A549 (cell line): ENCODE data around the gene QRSL1.

Experiments used
- EHMT2 ChIP-seq: fragments of 200-600 bp; sonication (generic); IDR thresholded peaks from 2 replicates; pipeline ENCODE4 v1.6.1; 2016; ENCODE audit warnings: antibody characterized with exemption, low read depth, mild to moderate bottlenecking, moderate library complexity
- ESRRA ChIP-seq: fragments of 150-350 bp; IDR thresholded peaks from 2 replicates; pipeline ENCODE4 v1.6.1; 2014; ENCODE audit warnings: mild to moderate bottlenecking, low read length, borderline replicate concordance
- JUNB ChIP-seq: fragments of >200 bp; sonication (Bioruptor Twin); formaldehyde crosslinking; IDR thresholded peaks from 2 replicates; pipeline ENCODE4 v1.6.1; 2016
- NFE2L2 ChIP-seq: fragments of 150-350 bp; conservative IDR thresholded peaks from 2 replicates; pipeline ENCODE4 v1.6.1; 2014; ENCODE audit warnings: low read length
- POLR2A ChIP-seq: IDR thresholded peaks from 2 replicates; pipeline ENCODE4 v1.6.1; 2012; ENCODE audit warnings: mild to moderate bottlenecking, low read length
- RAD21 ChIP-seq, 2 experiments: fragments of >200 bp in 1 of 2; sonication (Bioruptor Twin) in 1 of 2; formaldehyde crosslinking in 1 of 2; IDR thresholded peaks in 1 of 2; conservative IDR thresholded peaks in 1 of 2; 2 replicates in 1 of 2; 3 replicates in 1 of 2; pipeline ENCODE4 v1.6.1; 2012 to 2018; ENCODE audit warnings: inconsistent platforms in 1 of 2
- TP53 ChIP-seq: fragments of 250-450 bp; sonication (Bioruptor Pico); IDR thresholded peaks from 2 replicates; pipeline ENCODE4 v1.5.0; 2021; ENCODE audit warnings: mild to moderate bottlenecking, moderate library complexity
- TF ChIP-seq, protein P1 (sequence below): fragments of >200 bp; sonication (Bioruptor Twin); formaldehyde crosslinking; IDR thresholded peaks from 3 replicates; pipeline ENCODE4 v1.5.1; 2016
- TF ChIP-seq, protein P2 (sequence below): fragments of 250-450 bp; sonication (Bioruptor Pico); IDR thresholded peaks from 2 replicates; pipeline ENCODE4 v1.5.0; 2021; ENCODE audit warnings: mild to moderate bottlenecking, moderate library complexity, borderline replicate concordance
- TF ChIP-seq, protein P3 (sequence below): fragments of 200-600 bp; sonication (generic); IDR thresholded peaks from 2 replicates; pipeline ENCODE4 v1.6.1; 2016; ENCODE audit warnings: antibody characterized with exemption, mild to moderate bottlenecking, moderate library complexity

DNA sequence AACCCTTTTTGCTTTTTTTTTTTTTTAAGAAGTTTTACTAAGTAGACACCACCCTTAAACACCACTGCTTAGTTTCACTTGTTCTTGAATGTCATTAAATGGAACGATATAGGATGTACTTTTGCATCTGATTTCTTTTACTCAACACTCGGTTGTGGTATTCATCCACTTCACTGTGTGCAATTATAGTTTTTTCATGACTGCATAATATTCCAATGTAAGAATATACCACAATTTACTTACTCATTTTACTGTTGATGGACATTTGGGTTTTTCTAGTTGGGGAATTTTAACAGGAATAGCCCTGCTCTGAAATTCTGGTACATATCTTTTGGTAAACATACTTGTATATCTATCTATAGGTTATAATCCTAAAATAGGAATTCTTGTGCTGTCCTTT, 29.9 kb upstream of the QRSL1 start:
- TF ChIP-seq, protein P1, sequence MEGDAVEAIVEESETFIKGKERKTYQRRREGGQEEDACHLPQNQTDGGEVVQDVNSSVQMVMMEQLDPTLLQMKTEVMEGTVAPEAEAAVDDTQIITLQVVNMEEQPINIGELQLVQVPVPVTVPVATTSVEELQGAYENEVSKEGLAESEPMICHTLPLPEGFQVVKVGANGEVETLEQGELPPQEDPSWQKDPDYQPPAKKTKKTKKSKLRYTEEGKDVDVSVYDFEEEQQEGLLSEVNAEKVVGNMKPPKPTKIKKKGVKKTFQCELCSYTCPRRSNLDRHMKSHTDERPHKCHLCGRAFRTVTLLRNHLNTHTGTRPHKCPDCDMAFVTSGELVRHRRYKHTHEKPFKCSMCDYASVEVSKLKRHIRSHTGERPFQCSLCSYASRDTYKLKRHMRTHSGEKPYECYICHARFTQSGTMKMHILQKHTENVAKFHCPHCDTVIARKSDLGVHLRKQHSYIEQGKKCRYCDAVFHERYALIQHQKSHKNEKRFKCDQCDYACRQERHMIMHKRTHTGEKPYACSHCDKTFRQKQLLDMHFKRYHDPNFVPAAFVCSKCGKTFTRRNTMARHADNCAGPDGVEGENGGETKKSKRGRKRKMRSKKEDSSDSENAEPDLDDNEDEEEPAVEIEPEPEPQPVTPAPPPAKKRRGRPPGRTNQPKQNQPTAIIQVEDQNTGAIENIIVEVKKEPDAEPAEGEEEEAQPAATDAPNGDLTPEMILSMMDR = no peak
- TF ChIP-seq, protein P2, sequence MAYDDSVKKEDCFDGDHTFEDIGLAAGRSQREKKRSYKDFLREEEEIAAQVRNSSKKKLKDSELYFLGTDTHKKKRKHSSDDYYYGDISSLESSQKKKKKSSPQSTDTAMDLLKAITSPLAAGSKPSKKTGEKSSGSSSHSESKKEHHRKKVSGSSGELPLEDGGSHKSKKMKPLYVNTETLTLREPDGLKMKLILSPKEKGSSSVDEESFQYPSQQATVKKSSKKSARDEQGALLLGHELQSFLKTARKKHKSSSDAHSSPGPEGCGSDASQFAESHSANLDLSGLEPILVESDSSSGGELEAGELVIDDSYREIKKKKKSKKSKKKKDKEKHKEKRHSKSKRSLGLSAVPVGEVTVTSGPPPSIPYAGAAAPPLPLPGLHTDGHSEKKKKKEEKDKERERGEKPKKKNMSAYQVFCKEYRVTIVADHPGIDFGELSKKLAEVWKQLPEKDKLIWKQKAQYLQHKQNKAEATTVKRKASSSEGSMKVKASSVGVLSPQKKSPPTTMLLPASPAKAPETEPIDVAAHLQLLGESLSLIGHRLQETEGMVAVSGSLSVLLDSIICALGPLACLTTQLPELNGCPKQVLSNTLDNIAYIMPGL (CRISPR knock-in tag) = no peak
- TF ChIP-seq TP53 = no peak
- TF ChIP-seq NFE2L2 = no peak
- TF ChIP-seq POLR2A = no peak
- no peak for TF ChIP-seq JUNB
- TF ChIP-seq EHMT2 = no peak
- no peak for TF ChIP-seq RAD21 (conservative IDR thresholded peaks at IDR 0.05 in 1 of 2, IDR thresholded peaks at IDR 0.05 in 1 of 2)
- no peak for TF ChIP-seq ESRRA
- TF ChIP-seq, protein P3, sequence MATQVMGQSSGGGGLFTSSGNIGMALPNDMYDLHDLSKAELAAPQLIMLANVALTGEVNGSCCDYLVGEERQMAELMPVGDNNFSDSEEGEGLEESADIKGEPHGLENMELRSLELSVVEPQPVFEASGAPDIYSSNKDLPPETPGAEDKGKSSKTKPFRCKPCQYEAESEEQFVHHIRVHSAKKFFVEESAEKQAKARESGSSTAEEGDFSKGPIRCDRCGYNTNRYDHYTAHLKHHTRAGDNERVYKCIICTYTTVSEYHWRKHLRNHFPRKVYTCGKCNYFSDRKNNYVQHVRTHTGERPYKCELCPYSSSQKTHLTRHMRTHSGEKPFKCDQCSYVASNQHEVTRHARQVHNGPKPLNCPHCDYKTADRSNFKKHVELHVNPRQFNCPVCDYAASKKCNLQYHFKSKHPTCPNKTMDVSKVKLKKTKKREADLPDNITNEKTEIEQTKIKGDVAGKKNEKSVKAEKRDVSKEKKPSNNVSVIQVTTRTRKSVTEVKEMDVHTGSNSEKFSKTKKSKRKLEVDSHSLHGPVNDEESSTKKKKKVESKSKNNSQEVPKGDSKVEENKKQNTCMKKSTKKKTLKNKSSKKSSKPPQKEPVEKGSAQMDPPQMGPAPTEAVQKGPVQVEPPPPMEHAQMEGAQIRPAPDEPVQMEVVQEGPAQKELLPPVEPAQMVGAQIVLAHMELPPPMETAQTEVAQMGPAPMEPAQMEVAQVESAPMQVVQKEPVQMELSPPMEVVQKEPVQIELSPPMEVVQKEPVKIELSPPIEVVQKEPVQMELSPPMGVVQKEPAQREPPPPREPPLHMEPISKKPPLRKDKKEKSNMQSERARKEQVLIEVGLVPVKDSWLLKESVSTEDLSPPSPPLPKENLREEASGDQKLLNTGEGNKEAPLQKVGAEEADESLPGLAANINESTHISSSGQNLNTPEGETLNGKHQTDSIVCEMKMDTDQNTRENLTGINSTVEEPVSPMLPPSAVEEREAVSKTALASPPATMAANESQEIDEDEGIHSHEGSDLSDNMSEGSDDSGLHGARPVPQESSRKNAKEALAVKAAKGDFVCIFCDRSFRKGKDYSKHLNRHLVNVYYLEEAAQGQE = no peak
